Measurements from ENCODE around the gene VEGFA.

DNA sequence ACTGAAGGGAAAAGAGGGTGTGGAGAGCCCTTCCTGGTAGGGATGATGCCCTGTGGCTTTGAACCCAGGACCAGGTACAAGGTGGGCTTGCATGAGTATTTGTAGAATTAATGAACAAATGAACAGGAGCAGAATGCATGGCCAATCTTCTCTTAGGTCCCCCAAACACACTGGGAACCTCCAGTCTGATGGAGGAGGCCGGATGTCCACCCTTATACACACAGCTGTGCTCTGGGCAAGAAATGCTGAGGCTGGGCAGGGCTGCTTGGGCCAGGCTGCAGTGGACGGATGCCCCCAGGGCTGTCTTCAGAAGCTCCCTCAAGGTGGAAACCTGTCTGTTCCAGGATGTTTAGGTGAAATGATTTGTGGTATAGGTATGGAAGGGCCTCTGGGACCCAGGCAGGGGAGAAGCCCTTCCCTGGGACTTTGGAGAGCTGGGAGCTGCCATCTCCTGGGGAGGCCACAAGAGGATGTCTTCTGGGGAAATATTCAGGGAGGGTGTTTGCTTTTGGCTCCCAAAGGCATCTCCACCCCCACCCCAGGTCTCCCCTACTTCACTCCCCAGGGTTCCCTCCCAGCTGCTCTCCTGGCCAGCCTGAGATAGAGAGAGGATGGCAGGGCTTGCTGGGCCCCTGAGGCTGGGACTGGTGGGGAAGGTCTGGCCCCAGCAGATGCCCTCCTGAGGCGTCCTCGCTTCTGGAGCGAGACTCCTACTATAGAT lies 23.3 kb downstream of the VEGFA start:
- no peak for TF ChIP-seq POLR2A (IDR thresholded peaks at IDR 0.05; ENCODE audit: low read depth, low read length)
- TF ChIP-seq TAF1 (IDR thresholded peaks at IDR 0.05; ENCODE audit: borderline replicate concordance, low read depth, low read length) = no peak
- no peak for TF ChIP-seq POLR2AphosphoS5 (IDR thresholded peaks at IDR 0.05; ENCODE audit: low read depth, low read length)
